Pancreas (tissue), 10 donors: ENCODE data around the gene G0S2. TPM values are rescaled to one million over a fixed set of nuclear protein-coding genes. Genes with fewer than 3 reads are reported as not detected.
A peak's percentile ranks its signal among the peaks of the same experiment; 100 is the strongest.

Experiments used
- ATAC-seq, 4 donors: fragments of 200-7000 bp; cut with Tn5 transposase; one replicate each; pipeline versions ENCODE4 v1.8.0 to v1.9.1; 2020; ENCODE audit warnings: mild to moderate bottlenecking in 4 of 4, moderate library complexity in 4 of 4
- DNase-seq, 6 donors: peaks; one replicate each; pipeline ENCODE4 v3.0.0-alpha.2; 2020
- FAIRE-seq: peaks from 2 replicates; lab custom pipeline; 2012; peaks lifted over from hg19 to GRCh38; lab: Jason Lieb, UNC
- H3K27ac ChIP-seq, 4 donors: fragments of 200-600 bp; sonication (generic); 1 replicate in 3 of 4; 2 replicates in 1 of 4; pipeline versions ENCODE4 v1.5.0 to v1.8.0; 2020
- H3K27me3 ChIP-seq, 4 donors: fragments of 200-600 bp; one replicate each; pipeline ENCODE4 v1.8.0; 2021
- H3K36me3 ChIP-seq, 3 donors: fragments of 200-600 bp; sonication (generic) in 1 of 3; one replicate each; pipeline versions ENCODE4 v1.5.0 to v1.8.0; 2020 to 2021
- H3K4me1 ChIP-seq, 3 donors: fragments of 200-600 bp; one replicate each; pipeline ENCODE4 v1.8.0; 2021
- H3K4me3 ChIP-seq, 4 donors: fragments of 200-600 bp; sonication (generic) in 2 of 4; one replicate each; pipeline versions ENCODE4 v1.5.0 to v1.8.0; 2020 to 2021
- H3K9me3 ChIP-seq, 4 donors: fragments of 200-600 bp; one replicate each; pipeline ENCODE4 v1.8.0; 2021
- CTCF ChIP-seq, 4 donors: fragments of 200-600 bp; sonication (generic) in 3 of 4; IDR thresholded peaks; one replicate each; pipeline versions ENCODE4 v1.5.0 to v1.8.0; 2021; ENCODE audit warnings: antibody characterized with exemption in 4 of 4
- WGBS, 2 donors: extraction: QIAGEN DNeasy Blood & Tissue Kit; methylation state at CpG; one replicate each; pipeline ENCODE4 v1.1.7; 2013; 5-methylcytosine and 5-hydroxymethylcytosine counted together
- intact Hi-C, 3 donors: fragments of 100-400 bp; cut with DNase I; formaldehyde crosslinking; loops; one replicate each; pipeline versions ENCODE4 v1.11.1 to v1.14.2; 2022
- polyA plus RNA-seq, 2 donors: library from polyadenylated mRNA; stranded (reverse); fragments of 200-250 nt; gene quantifications; one replicate each; pipeline ENCODE4 v1.2.3, GENCODE V29; 2013
- total RNA-seq, 6 donors: library from RNA; stranded (reverse); fragmentation: NEBNext Ultra II Directional in 4 of 6; extraction: Animal tissue kit (Norgen Biotek cat#: 25700) in 4 of 6; gene quantifications; one replicate each; pipeline versions ENCODE4 v1.2.1 to v1.2.4, GENCODE V29; 2021 to 2023
- donor health status: healthy with polysubstance abuse.
- donor health status: DM: no; HTN: no; CAD: no; lungs with moderate emphysema.
- donor health status: DM: no; HTN: no; CAD: no.
- donor health status: control.
- donor health status: control.
- donor health status: Bipolar disorder and iron deficiency.
- donor health status: DM: yes; HTN: yes; CAD: no.
- donor health status: DM: no; HTN: no; CAD: no.
- donor health status: DM: no; HTN: no; CAD: no.
- donor health status: DM: yes; HTN: yes; CAD: no.

Gene G0S2
- total RNA-seq, result 10 to 100 TPM in 3 of 6 donors, 1 to 10 TPM in 3; 2.9 to 69.8 (median 11.2) TPM
- 10 to 100 TPM; 17.4 to 18.7 TPM for polyA plus RNA-seq

- ATAC-seq (peak; percentile 82 to 88 (median 88)), FAIRE-seq (no peak), DNase-seq (peak; percentile 84 to 94 (median 90))
- H3K27ac ChIP-seq, result peak within 1 kb of the TSS; percentile 54 to 67 (median 57)
- H3K27me3 ChIP-seq, result no peaks in the 10 kb centered on the region
- 1% methylated on average over 47 of the region's 47 CpGs for whole genome bisulfite sequencing, 2 donors
- TF ChIP-seq CTCF (IDR thresholded peaks at IDR 0.05), result no peak
- peaks cover 8 to 21% (median 15%) of the 10 kb centered on the region in 3 donors for H3K4me1 ChIP-seq
- no peaks in the 10 kb centered on the region for H3K9me3 ChIP-seq
- intact Hi-C loops, result no loop called here
- H3K36me3 ChIP-seq, result no peaks in the 10 kb centered on the region
- H3K4me3 ChIP-seq, result peak within 1 kb of the TSS; percentile 30 to 50 (median 40)
Observed at GRCh38 chr1:209674957-209675564, at the start of gene G0S2. Gene G0S2 (plus strand): TSS chr1:209675412. CDS start chr1:209675685, 273 bp downstream.

- no peaks in the 10 kb centered on the region for H3K4me1 ChIP-seq
- intact Hi-C loops, result no loop called here
- 86 to 88% methylated on average over 18 of the region's 18 CpGs for WGBS, 2 donors
- no peaks in the 10 kb centered on the region for H3K36me3 ChIP-seq
- no peak for FAIRE-seq
- peak in 2 of 6 donors; percentile 54 to 56 for DNase-seq
- H3K27ac ChIP-seq, result no peak overlapping the region
- no peak for TF ChIP-seq CTCF (IDR thresholded peaks at IDR 0.05)
- no peaks in the 10 kb centered on the region for H3K9me3 ChIP-seq
- H3K27me3 ChIP-seq, result no peaks in the 10 kb centered on the region
- no peak overlapping the region for H3K4me3 ChIP-seq
- ATAC-seq, result peak in 1 of 4 donors; percentile 8
Observed at GRCh38 chr1:209625791-209626285, 49.4 kb upstream of the G0S2 start.

GRCh38 chr1:209626346-209627026, 48.7 kb upstream of the G0S2 start:
- ATAC-seq (peak in 2 of 4 donors; percentile 7 to 13), DNase-seq (peak in 2 of 6 donors; percentile 14 to 67), FAIRE-seq (no peak)
- no peaks in the 10 kb centered on the region for H3K27me3 ChIP-seq
- no peaks in the 10 kb centered on the region for H3K9me3 ChIP-seq
- intact Hi-C loops, result no loop called here
- no peak for TF ChIP-seq CTCF (IDR thresholded peaks at IDR 0.05)
- 93 to 94% methylated on average over 19 of the region's 19 CpGs for WGBS, 2 donors
- H3K4me1 ChIP-seq, result no peaks in the 10 kb centered on the region
- H3K27ac ChIP-seq, result no peak overlapping the region
- H3K4me3 ChIP-seq, result no peak overlapping the region
- no peaks in the 10 kb centered on the region for H3K36me3 ChIP-seq

GRCh38 chr1:209627027-209627731, 48.0 kb upstream of the G0S2 start:
- 54 to 67% methylated on average over 15 to 16 of the region's 16 CpGs for WGBS, 2 donors
- no peak overlapping the region for H3K27ac ChIP-seq
- H3K27me3 ChIP-seq, result no peaks in the 10 kb centered on the region
- H3K4me3 ChIP-seq, result no peak overlapping the region
- peak in 1 of 6 donors; percentile 69 for DNase-seq
- H3K9me3 ChIP-seq, result no peaks in the 10 kb centered on the region
- no peak for FAIRE-seq
- H3K36me3 ChIP-seq, result no peaks in the 10 kb centered on the region
- TF ChIP-seq CTCF (IDR thresholded peaks at IDR 0.05), result no peak
- peak; percentile 13 to 36 (median 30) for ATAC-seq
- H3K4me1 ChIP-seq, result no peaks in the 10 kb centered on the region
- intact Hi-C loops, result no loop called here
